PC-9 (cell line): ENCODE measurements around the gene FCN3. TPM values are rescaled to one million over a fixed set of nuclear protein-coding genes. Genes with fewer than 3 reads are reported as not detected.
A peak's percentile ranks its signal among the peaks of the same experiment; 100 is the strongest.

Source experiments
- BruUV-seq: library from RNA; stranded (reverse); fragments of 400-500 nt; replicated peaks from 2 replicates; lab custom pipeline; 2021; lab: Mats Ljungman, UMichigan
- CTCF ChIA-PET: fragments of 300-600 bp; sonication (Branson Sonifier 250); formaldehyde crosslinking; loops from one replicate; lab custom pipeline; 2022; ENCODE audit warnings: antibody characterized with exemption; lab: Charles Lee
- POLR2A ChIA-PET: fragments of 300-600 bp; sonication (Branson Sonifier 250); formaldehyde crosslinking; loops from one replicate; lab custom pipeline; 2022; ENCODE audit warnings: antibody characterized with exemption; ENCODE audit not compliant: unreplicated experiment; lab: Charles Lee
- DNase-seq, 2 experiments: peaks; one replicate each; pipeline versions ENCODE4 v3.0.0 to v3.0.0-alpha.2; 2015 to 2022; ENCODE audit warnings: mixed read lengths in 1 of 2
- H2AFZ ChIP-seq: fragments of 200-600 bp; sonication (generic); 2 replicates; pipeline ENCODE4 v1.8.1; 2017; ENCODE audit warnings: antibody characterized with exemption
- H3F3A ChIP-seq: fragments of 200-600 bp; sonication (generic); 2 replicates; pipeline ENCODE4 v1.8.1; 2017; ENCODE audit warnings: antibody characterized with exemption, mild to moderate bottlenecking, low read depth; ENCODE audit not compliant: insufficient read depth
- H3K27ac ChIP-seq: fragments of 200-600 bp; sonication (generic); 2 replicates; pipeline ENCODE4 v1.6.1; 2016; ENCODE audit warnings: mixed run types
- H3K27me3 ChIP-seq: fragments of 200-600 bp; sonication (generic); 2 replicates; pipeline ENCODE4 v1.6.1; 2016; ENCODE audit warnings: low read depth, mixed run types; ENCODE audit not compliant: insufficient read depth
- H3K36me3 ChIP-seq: fragments of 200-600 bp; sonication (generic); 2 replicates; pipeline ENCODE4 v1.6.1; 2016; ENCODE audit warnings: low read depth, mixed run types
- H3K4me1 ChIP-seq: fragments of 200-600 bp; sonication (generic); replicated peaks from 2 replicates; pipeline ENCODE4 v1.6.1; 2016; ENCODE audit warnings: mixed run types; ENCODE audit not compliant: insufficient read depth
- H3K4me2 ChIP-seq: fragments of 200-600 bp; sonication (generic); 2 replicates; pipeline ENCODE4 v1.6.1; 2017; ENCODE audit warnings: mixed run types
- H3K4me3 ChIP-seq: fragments of 200-600 bp; sonication (generic); 2 replicates; pipeline ENCODE4 v1.6.1; 2016; ENCODE audit warnings: mixed run types
- H3K79me2 ChIP-seq: fragments of 200-600 bp; sonication (generic); 2 replicates; pipeline ENCODE4 v1.6.1; 2017; ENCODE audit warnings: low read depth, mixed run types
- H3K9me2 ChIP-seq: fragments of 200-600 bp; sonication (generic); 2 replicates; pipeline ENCODE4 v1.8.1; 2017; ENCODE audit warnings: mild to moderate bottlenecking; ENCODE audit not compliant: insufficient read depth
- H3K9me3 ChIP-seq: fragments of 200-600 bp; sonication (generic); 2 replicates; pipeline ENCODE4 v1.8.1; 2016; ENCODE audit warnings: low read depth; ENCODE audit not compliant: insufficient read depth
- H4K20me1 ChIP-seq: fragments of 200-600 bp; sonication (generic); 2 replicates; pipeline ENCODE4 v1.8.1; 2017; ENCODE audit not compliant: insufficient read depth
- CTCF ChIP-seq: fragments of 200-600 bp; sonication (generic); conservative IDR thresholded peaks from 2 replicates; pipeline ENCODE4 v1.6.1; 2017; ENCODE audit warnings: mixed run types, antibody characterized with exemption, mild to moderate bottlenecking, moderate library complexity
- EZH2 ChIP-seq: fragments of 200-600 bp; sonication (generic); IDR thresholded peaks from 2 replicates; pipeline ENCODE4 v1.8.0; 2017; ENCODE audit warnings: antibody characterized with exemption, low read depth
- intact Hi-C: fragments of 100-400 bp; cut with micrococcal nuclease; formaldehyde crosslinking; loops from one replicate; pipeline ENCODE4 v1.10.0; 2022; ENCODE audit not compliant: unreplicated experiment
- total RNA-seq: library from RNA; stranded (reverse); gene quantifications from 2 replicates; pipeline ENCODE4 v1.2.3, GENCODE V29; 2021

The FCN3 gene
- total RNA-seq, 1 experiment from 2014 or later: not detected

GRCh38 chr1:27322569-27323240, 51.9 kb downstream of the FCN3 start:
- Histone ChIP-seq H3K9me3 (no peaks in the 10 kb centered on the region), H3K36me3 (no peaks in the 10 kb centered on the region), H2AFZ (peak overlapping the region; percentile 85), H3K4me1 (peaks cover 9% of the 10 kb centered on the region), H3K27ac (peak overlapping the region; percentile 51), H3K27me3 (no peaks in the 10 kb centered on the region), H4K20me1 (no peaks in the 10 kb centered on the region), H3F3A (no peaks in the 10 kb centered on the region), H3K79me2 (peaks cover 39% of the 10 kb centered on the region), H3K9me2 (no peaks in the 10 kb centered on the region), H3K4me3 (peak overlapping the region; percentile 90), H3K4me2 (peak overlapping the region; percentile 95)
- TF ChIP-seq EZH2 (no peak), CTCF (no peak)
- intact Hi-C loops: loop anchor here (1.0 to 5.0 kb wide), 2 partner anchors 21 to 45 kb away; partner anchors contain the start of gene MAP3K6
- BruUV-seq: TSS peak; percentile 51
- POLR2A ChIA-PET: interaction anchor here (0.7 kb wide), 1 partner anchor 18 kb away, joined by 6 read pairs; no protein-coding TSS in a partner anchor
- DNase-seq: no peak
- CTCF ChIA-PET: no interaction called here

DNA sequence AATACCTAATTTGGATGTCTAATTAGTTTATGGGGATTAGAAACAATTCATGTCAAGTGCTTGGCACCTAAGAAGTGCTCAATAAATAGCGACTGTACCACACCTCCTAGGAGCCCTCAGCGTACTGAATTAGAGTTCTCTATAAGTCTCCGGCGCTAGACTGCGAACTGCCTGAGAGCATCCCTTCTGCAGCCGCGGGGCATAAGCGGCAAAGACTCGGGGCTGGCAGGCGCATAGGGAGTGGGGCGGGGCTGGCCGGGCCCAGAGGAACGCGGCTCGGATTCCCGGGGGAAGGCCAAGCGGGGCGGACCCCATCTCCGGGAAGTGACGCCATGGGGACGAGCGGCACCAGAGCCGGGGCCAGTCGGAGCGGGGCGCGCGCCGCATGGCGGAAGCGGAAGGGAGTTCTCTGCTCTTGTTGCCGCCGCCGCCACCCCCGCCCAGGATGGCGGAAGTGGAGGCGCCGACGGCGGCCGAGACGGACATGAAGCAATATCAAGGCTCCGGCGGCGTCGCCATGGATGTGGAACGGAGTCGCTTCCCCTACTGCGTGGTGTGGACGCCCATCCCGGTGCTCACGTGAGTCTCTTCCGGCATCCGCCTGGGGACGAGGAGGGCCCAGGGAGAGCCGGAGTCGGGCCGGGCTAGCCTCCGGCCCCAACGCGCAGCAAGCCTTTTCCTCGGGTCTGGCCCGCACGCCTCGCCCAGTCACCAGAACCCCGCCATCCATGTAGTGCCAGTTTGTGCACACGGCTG, 52.6 kb downstream of the FCN3 start, which contains the start of gene TMEM222:
TSS of gene TMEM222 (plus strand) at position 351 of the 756 bp plus-strand sequence. CDS start at position 386, 35 bp downstream.
- H3K4me3 ChIP-seq: peak within 1 kb of the TSS; percentile 90
- H3K4me1 ChIP-seq: peaks cover 9% of the 10 kb centered on the region
- peak within 1 kb of the TSS; percentile 51 for H3K27ac ChIP-seq
- ChIA-PET CTCF (no interaction called here), POLR2A (interaction anchor here (0.6 kb wide), 1 partner anchor 20 kb away, joined by 7 read pairs; the partner anchor contains the start of gene SYTL1)
- no peaks in the 10 kb centered on the region for H3F3A ChIP-seq
- no peaks in the 10 kb centered on the region for H3K27me3 ChIP-seq
- peak; percentile 87 to 96 for DNase-seq
- no peaks in the 10 kb centered on the region for H3K36me3 ChIP-seq
- no peak for TF ChIP-seq EZH2
- no peak for TF ChIP-seq CTCF
- intact Hi-C loops: loop anchor here (1.0 to 5.0 kb wide), 2 partner anchors 21 to 45 kb away; partner anchors contain the start of gene MAP3K6
- no peaks in the 10 kb centered on the region for H3K9me3 ChIP-seq
- H3K4me2 ChIP-seq: peak within 1 kb of the TSS; percentile 95
- H3K9me2 ChIP-seq: no peaks in the 10 kb centered on the region
- H2AFZ ChIP-seq: peak within 1 kb of the TSS; percentile 85
- no peaks in the 10 kb centered on the region for H4K20me1 ChIP-seq
- H3K79me2 ChIP-seq: peaks cover 38% of the 10 kb centered on the region
- no TSS peak for BruUV-seq

Other genes with a start within 250 kb of the FCN3 start
- 17.9 and 27.5 TPM in 2 replicates for gene SLC9A1, start 219.7 kb downstream of the FCN3 start, total RNA-seq
- gene WDTC1, start 140.2 kb downstream of the FCN3 start, total RNA-seq: 37.1 and 39.2 TPM in 2 replicates
- 32.0 and 32.8 TPM in 2 replicates for gene TMEM222, start 52.7 kb downstream of the FCN3 start, total RNA-seq
- gene SYTL1, start 32.8 kb downstream of the FCN3 start, total RNA-seq: 43.7 and 49.8 TPM in 2 replicates
- 25.1 and 26.2 TPM in 2 replicates for gene MAP3K6, start 7.9 kb downstream of the FCN3 start, total RNA-seq
- gene CD164L2, start 8.5 kb upstream of the FCN3 start, total RNA-seq: 0.63 and 1.7 TPM in 2 replicates
- 0.98 and 1.2 TPM in 2 replicates for gene GPR3, start 17.8 kb upstream of the FCN3 start, total RNA-seq
- 96.5 and 134 TPM in 2 replicates for gene WASF2, start 115.3 kb upstream of the FCN3 start, total RNA-seq
- 45.9 and 48.8 TPM in 2 replicates for gene AHDC1, start 229.3 kb upstream of the FCN3 start, total RNA-seq